ENCODE results near the gene TPRA1.

Gene TPRA1

DNA sequence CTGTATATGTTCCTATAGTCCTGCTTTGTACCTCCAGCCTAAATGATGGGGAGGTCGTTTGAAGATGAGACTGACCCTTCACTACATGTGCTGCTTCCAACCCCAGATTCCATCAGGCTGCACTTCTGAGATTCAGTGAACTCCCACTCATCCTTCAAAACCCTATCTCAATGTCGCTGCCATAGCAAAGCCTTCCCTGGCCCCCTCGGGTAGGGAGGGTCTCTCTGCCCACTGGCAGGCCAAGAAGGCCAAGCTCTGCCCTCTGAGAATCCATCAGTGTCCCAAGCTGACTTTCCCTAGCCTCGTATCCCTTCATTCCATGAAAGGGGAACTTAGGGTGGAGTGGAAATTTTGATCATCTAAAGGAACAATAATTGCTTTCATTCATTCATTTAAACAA, 35.4 kb downstream of the TPRA1 start:
- no peak for DNase-seq

GRCh38 chr3:127552038-127552437, 38.5 kb downstream of the TPRA1 start:
- DNase-seq, result no peak

DNA sequence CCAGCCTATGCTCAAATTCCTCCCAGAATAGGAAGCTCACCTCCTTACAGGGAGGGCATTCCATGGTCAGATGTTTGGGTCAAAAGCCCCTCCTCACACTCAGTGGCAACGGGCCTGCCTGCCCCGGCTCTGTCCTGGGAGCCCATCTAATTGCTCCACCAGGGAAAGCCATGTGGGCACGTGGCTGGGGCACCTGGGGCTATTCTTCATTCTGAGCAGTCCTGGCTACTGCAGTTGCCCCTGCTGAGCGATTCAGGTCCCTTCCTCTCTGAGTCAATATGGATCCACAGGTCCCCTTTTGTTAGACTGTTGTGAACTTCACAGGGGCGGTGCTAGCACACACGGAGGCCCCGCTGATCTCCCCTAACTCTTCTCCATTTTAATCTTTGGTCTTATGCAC, 39.4 kb downstream of the TPRA1 start:
- DNase-seq, result peak; percentile 73 to 85

- DNase-seq, result no peak
Observed at GRCh38 chr3:127550468-127551157, 39.9 kb downstream of the TPRA1 start.

GRCh38 chr3:127549826-127550467, 40.6 kb downstream of the TPRA1 start:
- no peak for DNase-seq

DNA sequence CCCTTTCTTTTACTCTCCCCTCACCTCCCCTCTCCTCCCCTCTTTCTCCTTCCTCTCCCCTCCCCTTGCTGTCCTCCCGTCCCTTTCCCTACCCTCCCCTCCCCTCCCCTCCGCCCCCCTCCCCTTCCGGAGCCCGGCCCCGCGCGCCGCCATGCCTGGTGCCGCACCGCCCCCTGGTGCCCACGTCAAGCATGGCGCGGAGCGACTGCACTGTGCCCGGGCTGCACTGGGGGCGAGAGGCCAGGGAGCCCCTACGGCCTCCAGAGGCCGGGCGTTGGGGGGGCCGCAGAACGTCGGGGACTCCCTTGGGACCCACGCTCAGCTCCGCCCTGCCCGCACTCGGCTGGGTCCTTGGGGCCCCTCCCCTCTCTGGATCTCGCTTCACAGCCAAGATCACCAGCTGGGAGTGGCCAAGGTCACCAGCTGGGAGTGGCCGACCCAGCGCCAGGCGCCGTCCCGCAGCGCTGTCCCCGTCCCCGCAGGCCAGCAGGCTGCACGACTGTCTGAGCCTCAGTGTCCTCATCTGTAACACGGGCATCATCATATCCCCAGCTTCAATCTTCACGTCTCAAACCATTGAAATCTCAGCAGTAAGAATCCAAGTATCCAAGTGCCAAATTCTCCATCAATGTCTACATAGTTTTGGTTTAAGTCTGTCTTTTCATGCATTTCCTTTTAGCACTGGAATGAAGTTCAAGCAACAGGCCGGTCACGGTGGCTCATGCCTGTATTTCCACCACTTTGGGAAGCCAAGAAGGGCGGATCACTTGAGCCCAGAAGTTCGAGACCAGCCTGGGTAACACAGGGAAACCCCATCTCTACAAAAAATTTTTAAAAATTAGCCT, 42.5 kb downstream of the TPRA1 start:
- peak; percentile 79 to 81 for DNase-seq

GRCh38 chr3:127546970-127547733, 43.4 kb downstream of the TPRA1 start:
- no peak for DNase-seq

DNA sequence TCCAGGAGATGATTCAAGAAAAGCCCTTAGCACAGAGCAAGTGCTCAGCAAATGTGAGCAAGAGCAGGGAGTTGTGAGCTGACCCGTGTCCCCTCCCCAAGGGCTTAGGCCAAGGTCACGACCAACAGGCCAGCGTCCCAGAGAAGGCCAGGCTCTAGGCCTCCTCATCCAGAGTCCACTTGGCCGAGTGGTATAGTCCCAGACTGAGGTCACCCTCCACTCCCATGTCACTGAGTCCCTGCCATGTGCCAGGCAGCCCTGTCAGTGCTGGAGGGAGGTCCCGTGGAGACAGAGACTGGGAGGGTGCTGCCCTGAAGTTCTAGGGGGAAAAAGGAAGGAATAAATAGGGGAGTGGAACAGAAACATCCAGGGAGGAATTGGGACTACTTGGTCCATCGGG, 44.0 kb downstream of the TPRA1 start:
- no peak for DNase-seq

DNA sequence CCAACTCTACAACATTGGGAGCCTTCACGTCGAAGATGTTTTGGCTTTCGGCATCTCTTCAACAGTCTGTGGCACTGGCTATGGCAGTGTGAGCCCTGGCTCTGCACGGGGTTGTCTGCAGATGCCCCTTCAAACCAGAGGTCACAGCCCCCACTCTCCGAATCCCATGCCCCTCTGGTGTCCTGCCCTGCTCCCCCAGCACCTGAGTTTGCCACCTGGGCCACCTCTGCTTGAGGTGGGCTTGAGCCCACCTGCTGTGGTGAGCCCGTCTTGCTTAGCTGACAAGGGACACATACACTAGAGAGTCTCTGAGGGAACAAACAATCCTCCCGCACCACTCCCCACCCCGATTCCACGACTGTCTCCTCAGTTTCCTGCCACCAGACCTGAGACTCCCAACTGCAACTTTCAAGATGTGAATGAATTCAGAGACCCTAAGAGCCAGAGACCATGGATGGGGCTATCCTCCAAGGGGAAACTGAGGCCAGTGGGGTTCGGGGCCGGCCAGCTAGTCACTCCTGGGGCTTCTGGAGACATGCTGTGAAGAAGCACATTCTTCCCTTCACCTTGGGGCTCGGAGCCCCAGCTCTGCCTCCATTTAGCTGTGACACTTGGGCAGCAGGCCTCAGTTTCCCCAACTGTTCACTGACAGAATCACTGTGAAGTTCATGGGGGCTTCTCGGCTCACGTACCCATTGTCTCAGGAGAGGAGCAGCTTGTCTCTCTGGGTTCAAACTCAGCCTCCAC, 44.6 kb downstream of the TPRA1 start:
- DNase-seq, result no peak

DNA sequence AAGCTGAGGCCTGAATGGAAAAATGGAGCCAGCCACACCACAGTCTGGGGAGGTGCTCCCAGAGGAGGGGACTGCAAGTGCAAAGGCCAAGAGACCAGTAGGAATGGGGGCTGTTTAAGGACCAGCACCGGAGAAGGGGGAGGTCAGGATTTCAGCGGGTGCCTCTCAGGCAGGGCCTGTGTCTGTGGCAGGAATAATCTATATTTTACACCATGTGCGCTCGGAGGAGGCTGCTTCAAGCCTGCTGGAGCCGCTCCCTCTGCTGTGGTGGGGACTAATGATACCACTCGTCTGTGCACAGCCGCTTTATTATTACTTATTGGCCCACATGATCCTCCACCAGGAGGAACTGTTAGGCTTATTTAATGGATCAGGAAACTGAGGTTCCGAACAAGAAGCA, 45.3 kb downstream of the TPRA1 start:
- DNase-seq, result no peak

DNA sequence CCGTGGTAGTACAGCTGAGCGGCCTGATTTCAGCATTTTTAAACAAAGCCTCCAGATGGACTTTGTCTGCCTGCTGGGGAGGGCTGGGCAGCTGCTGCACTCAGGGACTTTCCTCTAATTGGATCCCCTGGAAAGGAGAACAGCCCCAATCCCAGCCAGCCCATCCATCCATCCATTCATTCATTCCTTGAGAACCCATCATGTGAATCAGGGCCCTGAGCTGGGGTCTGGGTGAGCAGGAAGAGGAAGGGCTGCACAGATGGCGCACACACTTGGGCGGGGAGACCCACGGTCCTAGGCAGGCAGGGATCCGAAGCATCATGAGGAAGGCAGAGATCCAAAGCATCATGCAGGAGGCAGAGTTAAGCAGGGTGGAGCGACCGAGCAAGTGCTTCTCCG, 45.7 kb downstream of the TPRA1 start:
- peak in 1 of 2 experiments; percentile 31 for DNase-seq

DNA sequence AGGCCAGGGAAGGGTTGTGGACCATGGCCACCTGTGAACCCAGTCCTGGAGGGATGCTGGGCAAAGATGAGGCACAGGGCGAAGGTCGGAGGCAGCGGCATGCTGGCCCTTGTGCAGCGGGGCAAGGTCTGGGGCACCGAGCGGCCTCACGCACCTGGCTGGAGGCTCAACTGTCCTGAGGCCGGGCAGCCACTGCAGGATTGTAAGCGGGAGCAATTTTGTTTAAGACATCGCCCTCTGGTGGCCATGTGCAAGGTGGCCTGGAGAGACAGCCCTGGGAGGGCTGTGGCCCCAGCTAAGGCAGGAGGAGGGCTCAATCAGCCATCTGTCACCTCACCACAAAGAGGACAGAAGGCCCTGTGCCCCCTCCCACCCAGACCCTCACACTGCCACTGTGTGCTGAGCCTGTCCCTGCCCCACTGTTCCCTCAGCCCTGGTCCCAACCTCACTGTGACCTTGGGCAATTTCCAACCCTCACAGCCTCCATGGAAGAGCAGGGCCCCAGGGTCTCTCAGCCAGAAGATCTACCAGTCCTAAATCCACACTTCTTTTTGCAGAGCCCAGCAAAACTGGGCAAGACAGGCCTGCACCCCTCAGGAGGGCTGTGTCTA, 46.2 kb downstream of the TPRA1 start:
- peak; percentile 83 to 86 for DNase-seq

DNA sequence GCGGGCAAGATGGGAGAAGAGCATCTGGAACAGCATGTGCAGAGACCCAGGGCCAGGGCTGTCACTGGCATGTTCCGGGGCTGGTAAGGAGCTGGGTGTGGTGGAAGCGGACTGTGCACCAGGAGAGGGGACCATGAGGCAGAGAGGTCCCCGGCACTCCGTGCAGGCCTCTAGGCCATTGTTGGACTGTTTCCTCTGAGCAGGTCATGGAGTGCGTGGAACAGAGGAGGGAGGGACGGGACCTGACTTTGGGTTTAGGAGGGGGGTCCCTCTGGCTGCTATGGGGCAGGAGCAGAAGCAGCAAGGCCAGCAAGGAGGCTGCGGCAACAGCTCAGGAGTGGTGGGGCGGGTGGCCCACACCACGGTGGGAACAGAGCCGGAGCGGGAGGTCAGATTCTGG, 47.1 kb downstream of the TPRA1 start:
- DNase-seq, result no peak

GRCh38 chr3:127542441-127542952, 48.0 kb downstream of the TPRA1 start:
- peak; percentile 84 to 95 for DNase-seq

DNA sequence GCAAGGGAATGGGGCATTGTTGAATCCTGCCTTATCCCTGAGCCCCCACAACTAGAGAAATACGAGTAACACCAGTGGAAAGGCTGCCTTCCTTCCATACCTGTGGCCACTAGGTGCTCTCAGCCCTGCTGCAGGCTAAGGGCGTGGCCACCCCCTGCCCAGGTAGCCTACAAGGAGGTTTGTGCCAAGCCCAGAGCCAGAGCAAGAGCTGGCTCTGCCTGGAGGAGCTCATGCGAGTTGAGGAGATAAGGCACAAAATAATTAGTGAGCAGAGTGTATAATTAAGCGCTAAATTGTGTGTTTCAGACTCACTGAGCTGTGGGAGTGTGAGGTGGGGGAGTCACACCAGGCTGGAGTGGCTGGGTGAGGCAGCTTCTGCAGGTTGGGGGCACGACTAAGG, 49.2 kb downstream of the TPRA1 start:
- DNase-seq, result peak in 1 of 2 experiments; percentile 28

GRCh38 chr3:127539366-127540060, 51.0 kb downstream of the TPRA1 start:
- no peak for DNase-seq

DNA sequence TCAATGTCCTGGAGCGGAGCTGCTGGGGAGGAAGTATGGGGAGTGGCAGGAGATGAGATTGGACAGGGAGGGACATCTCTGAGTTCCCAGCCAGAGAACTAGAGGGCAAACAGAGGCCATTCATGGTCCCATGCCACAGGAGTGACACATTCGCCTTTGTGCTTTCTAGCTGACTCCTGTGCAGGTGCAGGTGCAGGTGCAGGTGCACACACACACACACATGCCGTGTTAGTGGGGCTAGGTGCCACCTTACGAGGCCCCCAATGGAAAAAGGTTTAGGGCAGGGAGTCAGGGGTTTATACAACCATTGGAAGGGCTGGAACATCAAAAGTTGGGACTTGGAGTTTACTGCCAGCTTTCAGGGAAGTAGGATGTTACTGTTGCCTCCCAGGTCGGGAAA, 52.0 kb downstream of the TPRA1 start:
- peak in 1 of 2 experiments; percentile 43 for DNase-seq

- peak; percentile 46 to 58 for DNase-seq
Observed at GRCh38 chr3:127536830-127537812, 53.4 kb downstream of the TPRA1 start.

Measured in NCI-H2081 (cell line).